CD4-positive, alpha-beta T cell treated with Interleukin-1 beta for 1 hour (primary cell): Measurements from ENCODE around the gene B4GALT1.
"Not testable (repeated sequence)": the region's sequence is repeated elsewhere in the genome, so short reads cannot be mapped to it uniquely, and the experiment has no call there.

ENCODE experiments used
- DNase-seq, 2 donors: peaks; one replicate each; pipeline ENCODE4 v3.0.0-alpha.2; 2020 to 2022

The B4GALT1 gene

DNA sequence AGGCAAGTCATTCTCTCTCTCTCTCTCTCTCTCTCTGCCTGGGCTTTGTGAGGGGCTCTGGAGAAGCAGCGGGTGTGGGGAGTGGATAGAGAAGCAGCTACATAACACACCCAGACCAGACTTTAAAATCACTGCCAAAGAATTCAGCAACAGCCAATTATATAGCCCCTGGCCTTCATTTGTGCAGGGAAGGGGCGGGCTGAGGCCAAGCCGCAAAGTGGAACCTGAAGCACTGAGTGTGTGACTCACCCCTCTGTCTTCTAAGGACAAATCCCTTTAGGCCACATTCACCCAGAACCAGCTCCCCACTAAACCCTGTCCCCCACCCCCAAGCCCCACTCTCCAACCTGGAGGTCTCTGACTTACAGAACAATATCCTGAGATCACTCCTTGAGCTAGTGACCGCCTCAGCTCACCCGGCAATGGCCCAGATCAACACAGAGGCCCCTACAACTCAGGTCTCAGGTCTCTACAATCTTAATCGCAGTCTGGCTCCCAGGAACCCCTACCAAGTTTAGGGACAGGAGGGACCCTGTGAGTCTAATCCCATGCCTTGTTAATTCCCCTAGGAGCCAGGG lies 6.0 kb downstream of the B4GALT1 start:
- DNase-seq, result peak; percentile 65 to 75

DNA sequence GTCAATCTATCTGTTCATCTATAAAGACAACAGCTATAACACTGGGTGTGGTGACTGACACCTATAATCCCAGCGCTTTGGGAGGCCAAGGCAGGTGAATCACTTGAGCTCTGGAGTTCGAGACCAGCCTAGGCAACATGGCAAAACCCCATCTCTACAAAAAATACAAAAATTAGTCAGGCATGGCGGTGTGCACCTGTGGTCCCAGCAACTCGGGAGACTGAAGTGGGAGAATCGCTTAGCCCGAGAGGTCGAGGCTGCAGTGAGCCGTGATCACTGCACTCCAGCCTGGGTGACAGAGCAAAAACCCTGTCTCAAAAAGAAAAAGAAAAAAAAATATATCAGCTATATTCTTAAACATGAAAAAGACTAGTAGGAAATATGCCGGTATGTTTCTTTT lies 6.7 kb downstream of the B4GALT1 start:
- not testable (repeated sequence) for DNase-seq

DNA sequence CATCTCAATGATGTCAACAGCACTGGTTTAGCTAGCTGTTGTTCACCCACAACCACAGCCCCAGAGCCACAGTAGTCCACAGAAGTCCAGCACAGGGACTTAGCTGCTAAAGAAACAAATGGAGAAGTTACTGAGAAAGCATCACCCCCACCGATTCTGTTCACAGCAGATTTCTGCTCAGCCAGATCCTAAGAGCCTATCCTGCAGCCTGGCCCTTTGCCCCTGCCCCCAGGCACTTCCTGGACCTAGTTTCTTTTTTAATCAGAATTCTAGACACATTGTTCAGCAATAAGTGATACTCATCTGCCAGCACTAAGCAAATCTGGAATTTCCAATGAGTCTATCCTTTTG lies 7.4 kb downstream of the B4GALT1 start:
- peak; percentile 72 to 81 for DNase-seq

DNA sequence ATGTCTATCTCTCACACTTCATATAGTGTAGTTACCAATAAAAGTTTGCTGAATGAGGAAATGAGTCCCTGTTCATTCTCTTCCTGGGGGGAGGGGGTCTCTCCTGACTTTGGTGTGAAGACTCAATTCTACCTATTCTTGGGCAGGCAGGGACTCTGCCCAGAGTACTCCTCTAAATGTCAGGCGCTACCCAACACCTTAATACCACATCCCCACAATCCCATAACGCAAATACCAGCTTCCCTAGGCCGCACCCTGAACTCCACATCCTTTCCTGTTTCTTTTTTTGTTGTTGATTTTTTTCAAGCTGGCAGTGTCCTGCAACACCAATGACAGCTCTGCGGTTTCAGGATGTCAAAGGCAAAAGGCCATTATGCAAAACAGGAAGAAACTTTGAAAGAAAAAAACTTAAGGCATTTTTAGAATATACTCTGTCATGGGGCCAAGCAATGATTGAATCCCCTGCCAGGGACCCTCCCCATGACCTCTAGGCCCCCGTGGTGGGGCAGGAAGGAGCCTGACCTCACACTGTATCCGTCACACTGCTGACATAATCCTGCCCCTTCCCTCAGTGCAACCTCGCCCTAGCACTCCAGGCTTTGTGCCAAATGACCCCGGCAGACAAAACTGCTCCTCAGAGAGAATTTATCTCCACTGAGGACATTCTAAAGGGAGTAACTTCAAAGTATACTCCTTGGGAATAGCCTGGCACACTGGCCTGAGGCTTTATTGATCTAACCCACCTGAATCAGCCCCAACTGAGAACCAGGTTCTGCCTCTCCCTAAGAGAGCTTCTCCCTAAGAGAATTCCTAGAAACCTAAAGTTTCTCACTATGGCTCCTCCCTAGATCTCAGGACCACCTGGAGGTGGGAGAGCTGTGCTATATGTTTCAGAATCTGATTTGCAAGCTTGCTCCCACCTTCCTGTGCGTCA lies 8.0 kb downstream of the B4GALT1 start:
- DNase-seq, result peak; percentile 67 to 82

DNA sequence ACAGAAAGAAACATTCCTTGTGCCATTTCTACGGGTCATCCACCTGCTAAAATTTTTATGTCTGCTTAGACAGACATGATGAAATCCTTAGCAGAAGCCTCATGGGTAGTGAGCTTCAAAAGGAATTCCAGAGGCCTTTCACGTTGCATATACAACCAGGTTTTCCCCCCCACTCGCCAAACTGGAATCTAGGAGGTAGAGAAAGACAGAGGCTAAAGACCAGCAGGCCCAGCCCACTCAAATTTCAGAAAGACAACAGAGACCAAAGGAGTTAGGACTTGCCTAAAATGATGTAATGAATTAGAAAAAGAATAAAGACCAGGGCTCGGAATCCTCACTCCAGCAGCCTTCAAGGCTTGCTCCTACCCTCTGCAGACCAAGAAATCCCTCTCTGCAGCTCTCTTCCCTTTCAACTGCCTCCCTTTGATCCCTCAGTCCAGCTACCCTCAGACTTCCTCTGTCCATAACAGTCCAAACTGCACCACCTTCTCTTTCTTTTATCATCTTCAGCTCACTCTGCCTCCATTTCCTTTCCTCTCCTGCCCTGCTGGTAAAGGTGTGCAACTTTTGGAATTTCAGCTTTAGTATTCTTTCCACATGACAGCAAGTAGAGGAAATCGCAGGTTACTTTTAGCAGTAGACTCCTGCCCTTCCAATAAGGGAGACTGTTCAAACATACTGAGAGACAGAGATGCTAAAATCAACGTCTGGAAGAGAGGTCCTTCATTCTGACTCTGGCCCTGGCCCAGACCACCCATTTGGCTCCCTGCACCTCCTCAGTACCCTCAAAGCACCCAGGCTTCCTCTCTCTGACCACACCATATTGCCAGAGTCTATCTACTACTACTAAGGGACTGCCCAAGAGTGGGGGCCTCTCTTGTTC lies 8.9 kb downstream of the B4GALT1 start:
- no peak for DNase-seq

DNA sequence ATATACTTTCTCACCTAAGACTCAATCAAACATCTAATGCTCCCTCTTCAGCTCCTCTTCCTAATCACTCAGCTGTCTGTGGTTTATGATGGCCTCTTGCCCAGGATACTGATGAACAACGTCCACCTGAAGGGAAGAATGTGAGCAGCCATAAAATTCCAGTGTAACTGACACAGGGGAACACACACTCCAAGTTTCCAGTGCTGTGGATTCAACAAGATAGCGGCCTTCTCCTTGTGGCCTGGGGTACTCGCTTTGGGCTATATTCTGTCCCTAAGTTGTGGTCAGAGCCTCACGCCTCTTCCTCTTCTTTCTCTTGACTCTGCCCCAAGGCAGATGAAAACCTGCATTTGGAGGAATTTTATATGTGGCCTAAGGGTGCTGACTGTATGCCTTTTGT lies 11.7 kb downstream of the B4GALT1 start:
- no peak for DNase-seq

DNA sequence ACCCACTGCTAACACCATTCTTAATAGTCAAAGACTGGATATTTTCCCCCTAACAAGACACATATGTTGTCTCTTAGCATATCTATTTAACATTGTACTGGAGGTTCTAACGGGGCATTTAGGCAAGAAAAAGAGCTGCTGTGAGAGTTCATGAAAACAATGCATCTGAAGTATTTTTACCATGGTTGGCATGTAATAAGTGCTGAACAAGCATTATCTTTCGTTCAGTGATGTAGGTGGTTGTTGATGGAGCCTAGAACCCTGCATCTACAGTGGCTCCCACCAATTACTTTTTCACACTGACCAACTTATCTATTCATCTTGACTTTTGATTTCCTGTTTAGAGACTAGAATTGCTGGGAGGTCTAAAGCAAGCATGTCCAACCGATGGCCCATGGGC lies 12.8 kb downstream of the B4GALT1 start:
- DNase-seq, result no peak

DNA sequence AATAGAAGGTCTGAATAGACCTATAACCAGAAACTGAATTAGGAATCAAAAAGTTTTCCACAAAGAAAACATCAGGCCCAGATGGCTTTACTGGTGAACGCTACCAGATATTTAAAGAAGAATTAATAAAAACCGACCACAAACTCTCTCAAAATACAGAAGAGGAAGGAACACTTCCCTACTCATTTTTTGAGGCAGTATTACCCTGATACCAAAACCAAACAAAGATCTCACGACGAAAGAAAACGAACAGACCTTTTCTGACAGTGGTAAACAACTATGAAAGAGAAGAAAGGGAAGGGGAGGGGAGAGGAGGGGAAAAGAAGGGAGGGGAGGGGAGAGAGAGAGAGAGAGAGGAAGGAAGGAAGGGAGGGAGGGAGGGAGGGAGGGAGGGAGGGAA lies 13.5 kb downstream of the B4GALT1 start:
- no peak for DNase-seq

DNA sequence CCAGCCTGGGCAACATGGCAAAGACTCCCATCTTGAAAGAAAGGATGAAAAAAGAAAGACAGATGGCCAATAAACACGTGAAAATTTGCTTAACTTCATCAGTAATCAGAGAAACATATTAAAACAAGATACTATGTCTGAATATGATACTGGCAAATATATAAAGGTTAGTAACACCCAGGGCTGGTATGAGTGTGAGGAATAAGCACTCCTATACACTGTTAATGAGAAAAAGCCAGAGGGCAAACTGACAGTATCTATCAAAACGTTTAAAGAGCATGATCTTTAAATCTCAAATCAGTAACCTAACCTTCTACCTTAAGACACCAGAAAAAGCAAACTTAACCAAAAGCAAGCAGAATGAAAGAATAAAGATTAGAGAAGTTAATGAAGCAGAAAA lies 14.1 kb downstream of the B4GALT1 start:
- DNase-seq, result no peak

DNA sequence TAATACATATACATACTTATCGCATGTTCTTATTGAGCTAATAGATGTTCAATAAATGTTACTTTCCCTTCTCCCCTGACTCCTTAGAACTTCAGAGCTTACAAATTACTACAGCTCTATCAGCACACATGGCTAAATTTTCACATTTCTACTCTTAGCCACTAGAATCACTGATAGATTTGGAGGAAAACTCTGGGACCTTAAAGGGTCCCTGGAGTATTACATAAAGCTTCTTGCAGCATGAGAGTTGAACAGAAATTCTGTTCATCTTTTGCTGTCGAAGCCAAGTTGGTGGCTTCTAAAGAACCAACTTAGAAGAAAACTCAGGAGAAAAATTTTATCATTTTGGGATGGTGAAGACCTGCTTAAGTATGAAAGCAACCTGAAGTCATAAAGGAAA lies 15.5 kb downstream of the B4GALT1 start:
- no peak for DNase-seq

DNA sequence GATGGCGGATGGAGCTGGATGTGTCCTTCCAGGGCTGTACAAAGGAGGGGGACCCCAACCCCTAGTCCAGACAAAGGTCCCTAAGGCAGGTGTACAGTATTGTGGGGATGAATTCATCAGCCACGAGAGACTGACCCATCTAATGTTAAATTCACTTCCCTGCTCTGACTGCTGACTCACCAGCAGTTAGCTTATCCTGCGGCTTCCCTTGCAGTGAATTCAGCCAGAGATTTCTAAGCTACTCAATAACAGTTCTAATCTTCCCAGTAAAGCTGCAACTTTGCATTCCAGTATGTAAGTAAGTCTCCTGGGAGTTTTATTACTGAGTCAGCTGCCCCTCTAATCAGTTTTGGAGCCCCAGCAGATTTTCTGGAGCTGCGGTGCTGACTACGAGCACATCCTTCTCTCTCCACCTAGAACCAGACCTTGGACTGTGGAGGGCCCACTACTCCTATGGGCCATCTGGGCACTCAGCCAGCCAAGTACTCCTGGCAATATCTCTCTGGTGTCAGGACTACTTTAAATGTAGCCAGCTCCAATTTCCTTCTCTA lies 16.1 kb downstream of the B4GALT1 start:
- DNase-seq, result no peak

DNA sequence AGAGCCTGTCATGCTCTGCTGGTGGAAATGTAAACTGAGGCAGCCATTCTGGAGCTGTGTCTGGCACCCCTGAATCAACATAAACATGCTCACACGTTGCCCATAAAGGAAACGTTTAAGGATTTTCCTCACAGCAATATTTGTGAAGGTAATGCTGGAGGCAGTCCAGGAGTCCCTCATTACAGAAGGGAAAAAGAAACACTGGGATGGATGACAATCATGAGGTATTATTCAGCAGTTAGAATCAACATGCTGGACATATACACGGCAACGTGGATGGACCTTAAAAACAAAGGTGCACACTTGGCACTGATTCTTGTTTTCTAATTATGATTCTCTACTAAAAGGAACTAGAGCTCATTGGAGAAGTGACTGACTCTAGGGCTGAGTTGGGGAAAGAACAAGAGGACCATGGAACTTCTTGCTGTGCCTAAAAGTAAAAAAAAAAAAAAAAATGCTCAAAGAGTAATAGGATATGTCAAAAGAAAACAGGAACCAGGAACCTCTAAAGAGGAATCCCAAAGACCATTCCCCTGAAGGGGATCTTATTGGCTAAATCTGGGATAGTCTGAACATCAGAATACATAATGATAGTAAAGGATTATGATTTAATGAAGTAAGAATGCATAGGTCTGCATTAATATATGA lies 18.6 kb downstream of the B4GALT1 start:
- DNase-seq, result no peak

DNA sequence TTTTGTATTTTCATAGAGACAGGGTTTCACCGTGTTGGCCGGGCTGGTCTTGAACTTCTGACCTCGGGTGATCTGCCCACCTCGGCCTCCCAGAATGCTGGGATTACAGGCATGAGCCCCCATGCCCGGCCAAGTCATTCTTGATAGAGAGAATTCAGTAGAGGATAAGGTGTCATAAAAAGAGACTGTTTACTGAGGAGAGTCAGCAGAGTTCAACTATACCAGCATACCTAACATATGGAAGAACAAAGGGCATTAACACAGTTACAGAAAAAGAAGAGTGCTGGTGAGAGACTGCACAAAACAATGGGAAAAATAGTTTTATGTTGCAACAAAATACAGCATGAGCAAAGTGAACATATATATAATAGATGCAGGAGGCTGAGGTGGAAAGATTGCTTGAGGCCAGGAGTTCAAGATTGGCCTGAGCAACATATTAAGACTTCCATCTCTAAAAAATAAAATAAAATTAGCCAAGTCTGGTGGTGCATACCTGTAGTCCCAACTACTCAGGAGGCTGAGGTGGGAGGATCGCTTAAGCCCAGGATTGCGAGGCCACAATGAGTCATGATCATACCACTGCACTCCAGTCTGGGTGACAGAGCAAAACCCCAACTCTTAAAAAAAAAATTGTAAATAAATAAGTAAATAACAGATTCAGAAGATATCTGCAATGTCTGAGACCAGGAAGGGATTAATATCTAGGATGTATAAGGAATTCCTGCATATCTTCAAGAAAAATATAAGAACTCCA lies 19.5 kb downstream of the B4GALT1 start:
- DNase-seq, result no peak

DNA sequence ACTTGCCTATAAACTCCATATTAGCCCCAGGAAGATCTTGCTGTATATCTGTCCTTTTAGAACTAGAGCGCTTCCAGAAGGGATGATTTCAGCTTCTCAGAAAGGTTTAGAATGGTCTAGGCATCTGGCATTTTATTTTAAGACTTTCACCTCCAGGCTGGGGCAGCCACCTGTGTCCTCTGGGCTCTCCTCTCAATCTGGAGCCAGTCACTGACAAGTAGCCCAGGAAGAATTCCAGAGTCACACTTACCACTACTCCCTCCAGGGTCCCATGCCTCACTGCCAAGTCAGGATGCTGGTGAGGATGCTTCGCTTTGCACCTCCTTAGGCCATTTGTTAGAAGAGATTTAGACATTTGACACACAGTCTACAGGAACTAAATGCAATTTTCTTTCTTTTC lies 20.8 kb downstream of the B4GALT1 start:
- no peak for DNase-seq

DNA sequence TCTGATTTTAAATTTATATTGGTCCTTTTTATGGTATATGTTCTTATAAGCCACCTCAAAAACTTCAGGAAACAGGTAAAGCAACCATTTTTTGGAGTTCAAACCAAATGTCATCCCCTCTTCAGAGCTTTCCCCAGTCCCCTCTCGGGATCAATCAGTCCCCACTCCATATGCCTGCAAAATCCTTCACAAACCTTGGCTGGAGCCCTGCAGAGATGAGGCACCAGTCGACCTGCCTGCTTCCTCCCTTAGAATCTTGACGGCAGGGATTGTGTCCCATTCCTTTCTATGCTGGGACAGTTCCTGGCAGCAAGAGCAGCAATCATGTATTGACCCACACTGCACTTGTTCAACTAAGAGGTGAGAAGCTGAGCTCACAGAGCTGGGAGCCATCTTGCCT lies 22.6 kb downstream of the B4GALT1 start:
- no peak for DNase-seq

DNA sequence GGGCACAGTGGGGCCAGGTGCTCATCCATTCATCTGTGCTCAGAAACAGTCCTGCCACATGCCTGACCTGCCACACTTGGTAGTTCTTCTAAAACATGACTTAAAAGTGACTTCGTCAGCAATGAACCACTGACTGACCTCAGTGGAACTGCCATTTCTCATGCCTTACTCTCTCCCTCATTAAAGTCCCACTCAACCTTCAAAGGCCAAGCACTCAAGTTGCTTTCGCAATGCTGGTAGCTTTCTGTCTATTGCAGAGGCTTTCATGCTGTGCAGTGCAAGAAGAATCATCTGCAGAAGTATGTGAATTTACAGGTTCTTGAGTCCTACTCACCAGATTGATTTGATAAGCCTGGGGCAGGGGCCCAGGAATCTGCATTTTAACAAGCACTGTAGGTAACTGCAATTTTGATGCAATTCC lies 23.9 kb downstream of the B4GALT1 start:
- no peak for DNase-seq

DNA sequence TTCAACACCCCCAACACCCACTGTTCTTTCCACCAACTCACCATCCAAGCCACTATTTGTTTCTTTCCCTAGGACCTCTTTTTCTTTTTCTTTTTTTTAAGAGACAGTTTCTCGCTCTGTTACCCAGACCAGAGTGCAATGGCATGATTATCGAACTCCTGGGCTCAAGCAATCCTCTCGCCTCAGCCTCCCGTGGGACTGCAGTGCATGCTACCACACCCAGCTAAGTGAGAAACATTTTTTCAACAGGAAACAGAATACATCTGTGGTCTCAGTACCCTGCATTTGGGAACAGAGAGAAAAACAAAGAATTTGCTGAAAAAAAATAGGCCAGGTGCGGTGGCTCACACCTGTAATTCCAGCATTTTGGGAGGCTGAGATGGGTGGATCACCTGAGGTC lies 24.6 kb downstream of the B4GALT1 start:
- DNase-seq, result peak; percentile 37 to 53

DNA sequence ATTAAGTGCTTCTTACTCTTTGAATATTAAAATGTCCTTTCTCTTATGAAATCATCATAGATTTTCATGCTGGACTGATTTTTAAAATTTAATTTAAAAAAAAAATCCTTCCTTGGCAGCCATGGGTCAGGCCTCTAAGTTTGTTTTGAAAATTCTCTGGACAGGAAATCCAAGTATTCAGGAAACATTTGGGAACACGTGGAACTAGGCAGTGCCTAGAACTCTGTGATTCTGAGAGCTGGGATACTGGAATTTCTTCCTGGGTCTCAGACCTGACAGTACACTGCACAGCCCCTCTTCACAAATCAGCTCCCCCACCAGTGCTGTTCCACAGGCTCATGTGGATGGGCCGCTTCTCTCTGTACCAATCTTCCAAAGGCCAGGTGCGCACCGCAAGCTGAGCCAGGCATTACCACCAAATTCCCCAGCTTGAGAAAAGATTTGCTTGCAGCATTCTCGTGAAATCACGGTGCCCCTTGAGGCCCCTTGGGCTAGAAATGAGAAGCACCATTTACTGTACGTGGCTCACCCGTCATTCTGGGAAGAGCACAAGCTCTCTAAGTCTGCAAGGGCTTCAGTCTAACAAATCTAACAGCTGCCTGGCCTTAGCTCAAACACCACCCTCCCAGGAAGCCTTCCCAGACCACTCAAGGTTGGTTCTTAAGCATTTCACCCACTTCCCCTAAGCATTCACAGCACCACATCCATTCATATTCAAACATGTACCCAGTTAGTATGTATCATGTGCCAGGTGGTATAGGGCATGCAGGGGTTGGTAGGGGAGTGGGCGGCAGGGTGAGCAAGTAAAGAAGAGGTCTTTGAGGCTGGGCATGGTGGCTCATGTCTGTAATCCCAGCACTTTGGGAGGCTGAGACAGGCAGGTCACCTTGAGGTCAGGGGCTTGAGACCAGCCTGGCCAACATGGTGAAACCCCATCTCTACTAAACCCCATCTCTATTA lies 26.5 kb downstream of the B4GALT1 start:
- DNase-seq, result no peak

DNA sequence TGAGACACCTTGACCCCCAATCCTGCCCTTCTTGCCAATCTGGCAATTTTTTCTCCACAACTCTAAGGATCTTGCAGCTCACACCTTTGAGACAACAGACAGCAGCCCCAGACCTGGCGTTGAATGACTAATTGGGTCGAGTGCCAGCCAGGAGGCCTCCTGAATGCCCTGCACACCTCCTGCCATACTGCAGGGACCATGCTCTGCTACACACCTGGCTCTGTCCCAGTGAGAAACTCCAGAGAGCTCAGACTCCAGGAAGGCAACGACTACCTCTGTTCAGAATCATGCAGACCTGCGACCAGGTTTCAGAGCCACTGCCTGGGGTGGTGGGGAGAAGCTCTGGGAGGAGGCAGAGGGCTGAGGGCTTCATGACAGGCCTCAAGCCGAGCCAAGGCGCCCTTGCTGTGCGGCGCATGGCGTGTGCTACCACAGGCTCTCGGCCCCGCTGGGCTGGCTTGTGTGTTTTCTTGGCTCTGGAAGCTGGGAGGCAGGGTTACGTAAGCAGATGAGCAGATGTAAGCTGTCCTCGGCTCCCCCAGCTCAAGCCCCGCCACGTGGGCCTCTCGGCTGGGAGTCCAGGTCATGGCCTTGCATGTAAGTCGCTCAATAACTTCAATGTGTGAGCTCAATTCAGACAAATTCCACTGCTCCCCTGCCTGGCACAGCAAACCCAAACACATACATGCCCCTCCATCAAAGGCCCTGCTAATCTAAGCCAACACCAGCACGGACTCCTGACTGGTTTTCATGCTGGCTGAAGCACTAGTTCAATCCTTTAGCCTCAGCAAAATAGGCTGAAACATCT lies 27.5 kb downstream of the B4GALT1 start:
- no peak for DNase-seq

DNA sequence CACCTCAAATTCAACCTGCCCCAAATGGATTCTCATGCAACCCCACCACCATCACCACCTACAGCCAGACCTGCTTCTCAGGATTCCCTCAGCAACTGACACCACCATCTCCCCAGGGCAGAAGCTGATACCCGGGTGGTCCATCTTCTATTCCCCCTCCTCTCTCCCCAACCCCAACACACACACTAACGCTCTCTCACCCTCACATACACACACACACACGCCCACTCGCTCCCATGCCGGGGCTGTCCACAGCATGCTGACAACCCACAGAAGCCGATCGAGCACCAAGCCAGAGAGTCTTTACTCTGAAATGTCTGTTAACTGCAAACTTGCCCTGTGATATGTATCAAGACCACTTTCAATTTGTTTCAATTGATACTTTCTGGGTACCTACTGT lies 28.4 kb downstream of the B4GALT1 start:
- no peak for DNase-seq
